H9 (cell line): ENCODE results near the gene CCDC88C. TPM values are rescaled to one million over a fixed set of nuclear protein-coding genes. Genes with fewer than 3 reads are reported as not detected.

ENCODE experiments used
- DNase-seq: peaks from one replicate; pipeline ENCODE4 v3.0.0-alpha.2; 2017
- H2AFZ ChIP-seq: one replicate; pipeline ENCODE4 v1.6.1; 2013; ENCODE audit warnings: mild to moderate bottlenecking, low read length, control low read depth, moderate library complexity
- H2AK5ac ChIP-seq: 2 replicates; pipeline ENCODE4 v1.6.1; 2013; ENCODE audit warnings: low read length, control low read depth, mixed read lengths; ENCODE audit not compliant: insufficient read length
- H2BK120ac ChIP-seq: one replicate; pipeline ENCODE4 v1.6.1; 2013; ENCODE audit warnings: low read depth, mild to moderate bottlenecking, low read length, control low read depth, inconsistent platforms; ENCODE audit not compliant: poor library complexity, severe bottlenecking
- H2BK12ac ChIP-seq: 2 replicates; pipeline ENCODE4 v1.6.1; 2013; ENCODE audit warnings: low read length, control low read depth, mixed read lengths, low read depth; ENCODE audit not compliant: insufficient read length
- H2BK15ac ChIP-seq: 2 replicates; pipeline ENCODE4 v1.6.1; 2013; ENCODE audit warnings: low read depth, low read length, control low read depth
- H2BK20ac ChIP-seq: one replicate; pipeline ENCODE4 v1.6.1; 2013; ENCODE audit warnings: low read depth, mild to moderate bottlenecking, low read length, control low read depth, inconsistent platforms; ENCODE audit not compliant: poor library complexity, severe bottlenecking
- H2BK5ac ChIP-seq: 2 replicates; pipeline ENCODE4 v1.6.1; 2013; ENCODE audit warnings: low read length, control low read depth, mixed read lengths; ENCODE audit not compliant: insufficient read length
- H3K14ac ChIP-seq: 2 replicates; pipeline ENCODE4 v1.6.1; 2013; ENCODE audit warnings: low read length, control low read depth; ENCODE audit not compliant: insufficient read depth
- H3K18ac ChIP-seq: 2 replicates; pipeline ENCODE4 v1.6.1; 2013; ENCODE audit warnings: low read depth, mild to moderate bottlenecking, mixed read lengths, low read length, control low read depth; ENCODE audit not compliant: insufficient read length
- H3K23ac ChIP-seq: 2 replicates; pipeline ENCODE4 v1.6.1; 2013; ENCODE audit warnings: low read length, control low read depth, mixed read lengths, low read depth; ENCODE audit not compliant: insufficient read length
- H3K23me2 ChIP-seq: 2 replicates; pipeline ENCODE4 v1.6.1; 2013; ENCODE audit warnings: low read depth, mild to moderate bottlenecking, mixed read lengths, low read length, control low read depth; ENCODE audit not compliant: insufficient read length, poor library complexity, severe bottlenecking
- H3K27ac ChIP-seq: 2 replicates; pipeline ENCODE4 v1.5.1; 2013; ENCODE audit warnings: low read length, control low read depth, mixed read lengths, low read depth; ENCODE audit not compliant: insufficient read length
- H3K27me3 ChIP-seq: 2 replicates; pipeline ENCODE4 v1.6.1; 2013; ENCODE audit warnings: low read length, control low read depth, inconsistent platforms; ENCODE audit not compliant: insufficient read depth
- H3K4ac ChIP-seq: 2 replicates; pipeline ENCODE4 v1.6.1; 2013; ENCODE audit warnings: low read depth, mild to moderate bottlenecking, control low read depth, inconsistent platforms, low read length, moderate library complexity
- H3K4me1 ChIP-seq: 2 replicates; pipeline ENCODE4 v1.6.1; 2013; ENCODE audit warnings: low read length, control low read depth, inconsistent platforms; ENCODE audit not compliant: insufficient read depth
- H3K4me2 ChIP-seq: 2 replicates; pipeline ENCODE4 v1.6.1; 2013; ENCODE audit warnings: low read length, control low read depth, mixed read lengths; ENCODE audit not compliant: insufficient read length, insufficient read depth
- H3K56ac ChIP-seq: 2 replicates; pipeline ENCODE4 v1.6.1; 2013; ENCODE audit warnings: low read depth, mild to moderate bottlenecking, mixed read lengths, low read length, control low read depth; ENCODE audit not compliant: insufficient read length
- H3K79me1 ChIP-seq: 2 replicates; pipeline ENCODE4 v1.6.1; 2013; ENCODE audit warnings: low read depth, mild to moderate bottlenecking, moderate library complexity, low read length, control low read depth, inconsistent platforms; ENCODE audit not compliant: insufficient read depth, poor library complexity, severe bottlenecking
- H3K79me2 ChIP-seq: 2 replicates; pipeline ENCODE4 v1.6.1; 2013; ENCODE audit warnings: low read length, control low read depth, inconsistent platforms; ENCODE audit not compliant: insufficient read depth
- H3K9ac ChIP-seq: 2 replicates; pipeline ENCODE4 v1.6.1; 2013; ENCODE audit warnings: low read length, control low read depth, mixed read lengths; ENCODE audit not compliant: insufficient read length; ENCODE audit errors: extremely low read depth
- H3K9me3 ChIP-seq: one replicate; pipeline ENCODE4 v1.6.1; 2013; ENCODE audit warnings: low read depth, low read length, inconsistent platforms; ENCODE audit not compliant: control insufficient read depth
- H3T11ph ChIP-seq: one replicate; pipeline ENCODE4 v1.6.1; 2013; ENCODE audit warnings: mild to moderate bottlenecking, low read length, control low read depth, inconsistent platforms
- H4K20me1 ChIP-seq: one replicate; pipeline ENCODE4 v1.6.1; 2013; ENCODE audit not compliant: control insufficient read depth, insufficient read length, insufficient read depth
- H4K5ac ChIP-seq: 2 replicates; pipeline ENCODE4 v1.6.1; 2013; ENCODE audit warnings: low read depth, mild to moderate bottlenecking, mixed read lengths, low read length, control low read depth; ENCODE audit not compliant: insufficient read length
- H4K8ac ChIP-seq: replicated peaks from 2 replicates; pipeline ENCODE4 v1.6.1; 2013; ENCODE audit warnings: low read length, control low read depth, mixed read lengths, low read depth; ENCODE audit not compliant: insufficient read length
- H4K91ac ChIP-seq: 2 replicates; pipeline ENCODE4 v1.6.1; 2013; ENCODE audit warnings: low read depth, mild to moderate bottlenecking, moderate library complexity, mixed read lengths, low read length, control low read depth; ENCODE audit not compliant: insufficient read length
- H3K27ac Mint-ChIP-seq, 3 experiments: 2 replicates in 2 of 3; 3 replicates in 1 of 3; pipeline ENCODE4 v1.8.0; 2020 to 2021; ENCODE audit warnings: mixed read lengths in 3 of 3, mild to moderate bottlenecking in 1 of 3, moderate library complexity in 1 of 3
- H3K27me3 Mint-ChIP-seq: 2 replicates; pipeline ENCODE4 v1.8.0; 2021; ENCODE audit warnings: low read depth, mild to moderate bottlenecking, moderate library complexity, mixed read lengths
- H3K36me3 Mint-ChIP-seq, 3 experiments: 2 replicates in 2 of 3; 3 replicates in 1 of 3; pipeline ENCODE4 v1.8.0; 2020 to 2021; ENCODE audit warnings: low read depth in 3 of 3, mixed read lengths in 3 of 3; ENCODE audit not compliant: insufficient read depth in 1 of 3
- H3K4me1 Mint-ChIP-seq, 2 experiments: 2 replicates each; pipeline ENCODE4 v1.8.0; 2020; ENCODE audit warnings: mixed read lengths in 2 of 2
- H3K4me3 Mint-ChIP-seq, 2 experiments: 2 replicates in 1 of 2; 3 replicates in 1 of 2; pipeline ENCODE4 v1.8.0; 2020 to 2021; ENCODE audit warnings: mild to moderate bottlenecking in 2 of 2, mixed read lengths in 2 of 2, moderate library complexity in 1 of 2
- H3K9me3 Mint-ChIP-seq, 2 experiments: 2 replicates in 1 of 2; 3 replicates in 1 of 2; pipeline ENCODE4 v1.8.0; 2020; ENCODE audit warnings: mild to moderate bottlenecking in 2 of 2, mixed read lengths in 2 of 2, moderate library complexity in 1 of 2
- WGBS: extraction: QIAGEN DNeasy Blood & Tissue Kit; methylation state at CpG from one replicate; pipeline ENCODE4 v1.1.7; 2013; ENCODE audit warnings: missing lambda C conversion rate, low lambda C conversion rate, mixed read lengths; ENCODE audit not compliant: insufficient read length; ENCODE audit errors: extremely low coverage; 5-methylcytosine and 5-hydroxymethylcytosine counted together
- total RNA-seq: library from RNA; stranded (reverse); gene quantifications from 2 replicates; pipeline ENCODE4 v1.2.1, GENCODE V29; 2021
- TF ChIP-seq, protein P1 (sequence below): fragments of 200-600 bp; sonication (generic); conservative IDR thresholded peaks from 3 replicates; pipeline ENCODE4 v1.8.0; 2021; ENCODE audit warnings: antibody characterized with exemption, mild to moderate bottlenecking

Gene CCDC88C
- total RNA-seq, 1 experiment from 2014 or later: 52.4 TPM

DNA sequence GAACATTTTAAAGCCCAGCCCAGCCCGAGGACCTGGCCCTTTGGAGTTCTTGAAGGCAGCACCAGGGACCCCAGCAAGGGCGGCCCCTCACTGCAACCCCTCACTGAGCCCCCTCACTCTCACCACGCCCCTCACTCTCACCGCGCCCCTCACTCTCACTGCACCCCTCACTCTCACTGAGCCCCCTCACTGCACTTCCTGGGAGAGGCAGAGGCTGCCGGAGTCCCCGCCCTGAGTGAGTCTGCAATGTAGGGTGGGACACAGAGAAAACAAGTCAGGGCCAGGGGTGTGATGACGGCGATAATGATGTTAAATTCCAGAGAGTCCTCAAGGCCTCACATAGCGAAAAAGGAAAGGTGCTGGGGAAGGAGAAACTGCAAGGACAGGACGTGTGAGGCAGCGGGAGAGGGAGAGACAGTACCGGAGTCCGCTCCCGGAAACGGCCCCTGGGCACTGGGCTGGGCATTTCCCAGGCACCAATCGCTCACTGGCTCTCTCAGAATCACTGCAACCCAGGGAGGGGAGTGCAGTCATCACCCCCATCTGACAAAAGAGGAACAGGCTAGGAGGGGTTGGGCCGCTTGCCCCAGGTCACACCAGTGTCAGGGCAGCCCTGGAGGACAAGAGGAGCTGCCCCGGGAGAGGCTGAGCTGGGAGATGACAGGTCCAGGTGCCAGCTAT is 24.9 kb downstream of the CCDC88C start:
- H2BK12ac ChIP-seq: no peak overlapping the region
- H3K36me3 Mint-ChIP-seq: peaks cover 0 to 3% (median 3%) of the 10 kb centered on the region in 3 experiments; a peak in 5 of 7 replicates
- H3T11ph ChIP-seq: no peak overlapping the region
- H2AK5ac ChIP-seq: no peak overlapping the region
- no peak overlapping the region for H3K56ac ChIP-seq
- H3K4me3 Mint-ChIP-seq: peak overlapping the region in 1 of 2 experiments; percentile 3; a peak in 2 of 5 replicates
- H3K14ac ChIP-seq: peak overlapping the region; percentile 32
- peaks cover 19% of the 10 kb centered on the region; the same call in 1 of the 2 replicates for H3K79me2 ChIP-seq
- peaks cover 78 to 82% of the 10 kb centered on the region in 2 experiments for H3K4me1 Mint-ChIP-seq
- no peak overlapping the region for H2AFZ ChIP-seq
- H3K27me3 Mint-ChIP-seq: no peaks in the 10 kb centered on the region
- H3K23me2 ChIP-seq: no peaks in the 10 kb centered on the region
- peaks cover 41% of the 10 kb centered on the region for H3K4me1 ChIP-seq
- H4K5ac ChIP-seq: no peak overlapping the region
- no peaks in the 10 kb centered on the region; a peak in 3 of 5 replicates for H3K9me3 Mint-ChIP-seq
- no peak overlapping the region for H3K23ac ChIP-seq
- H4K20me1 ChIP-seq: no peaks in the 10 kb centered on the region
- H3K4me2 ChIP-seq: no peak overlapping the region
- peak overlapping the region; percentile 82 for H4K91ac ChIP-seq
- H3K18ac ChIP-seq: peak overlapping the region; percentile 29
- no CpG with 5 or more reads among the region's 19 CpGs for WGBS
- DNase-seq: no peak
- H3K27ac Mint-ChIP-seq: peak overlapping the region; percentile 65 to 95 (median 88); a peak in 6 of 7 replicates
- no peak overlapping the region for H4K8ac ChIP-seq
- no peak overlapping the region for H3K27ac ChIP-seq
- H3K4ac ChIP-seq: no peak overlapping the region; the same call in 1 of the 2 replicates
- H3K9me3 ChIP-seq: no peaks in the 10 kb centered on the region
- H3K27me3 ChIP-seq: no peaks in the 10 kb centered on the region
- H2BK20ac ChIP-seq: no peak overlapping the region
- H2BK120ac ChIP-seq: no peak overlapping the region
- peaks cover 15% of the 10 kb centered on the region for H3K79me1 ChIP-seq
- H3K9ac ChIP-seq: no peak overlapping the region
- TF ChIP-seq, protein P1, sequence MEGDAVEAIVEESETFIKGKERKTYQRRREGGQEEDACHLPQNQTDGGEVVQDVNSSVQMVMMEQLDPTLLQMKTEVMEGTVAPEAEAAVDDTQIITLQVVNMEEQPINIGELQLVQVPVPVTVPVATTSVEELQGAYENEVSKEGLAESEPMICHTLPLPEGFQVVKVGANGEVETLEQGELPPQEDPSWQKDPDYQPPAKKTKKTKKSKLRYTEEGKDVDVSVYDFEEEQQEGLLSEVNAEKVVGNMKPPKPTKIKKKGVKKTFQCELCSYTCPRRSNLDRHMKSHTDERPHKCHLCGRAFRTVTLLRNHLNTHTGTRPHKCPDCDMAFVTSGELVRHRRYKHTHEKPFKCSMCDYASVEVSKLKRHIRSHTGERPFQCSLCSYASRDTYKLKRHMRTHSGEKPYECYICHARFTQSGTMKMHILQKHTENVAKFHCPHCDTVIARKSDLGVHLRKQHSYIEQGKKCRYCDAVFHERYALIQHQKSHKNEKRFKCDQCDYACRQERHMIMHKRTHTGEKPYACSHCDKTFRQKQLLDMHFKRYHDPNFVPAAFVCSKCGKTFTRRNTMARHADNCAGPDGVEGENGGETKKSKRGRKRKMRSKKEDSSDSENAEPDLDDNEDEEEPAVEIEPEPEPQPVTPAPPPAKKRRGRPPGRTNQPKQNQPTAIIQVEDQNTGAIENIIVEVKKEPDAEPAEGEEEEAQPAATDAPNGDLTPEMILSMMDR: no peak
- H2BK5ac ChIP-seq: no peak overlapping the region
- H2BK15ac ChIP-seq: no peak overlapping the region
